Lower lobe of right lung (tissue), 2 donors: ENCODE measurements around the gene TEDC1. TPM values are rescaled to one million over a fixed set of nuclear protein-coding genes. Genes with fewer than 3 reads are reported as not detected.
"Not testable (repeated sequence)": the region's sequence is repeated elsewhere in the genome, so short reads cannot be mapped to it uniquely, and the experiment has no call there.

Experiments used
- ATAC-seq, 2 donors: fragments of 200-7000 bp; cut with Tn5 transposase; one replicate each; pipeline ENCODE4 v1.9.1; 2020 to 2022; ENCODE audit warnings: mild to moderate bottlenecking in 2 of 2, moderate library complexity in 2 of 2
- DNase-seq: peaks from one replicate; pipeline ENCODE4 v3.0.0-alpha.2; 2020
- H3K27ac ChIP-seq: fragments of 200-600 bp; one replicate; pipeline ENCODE4 v1.8.0; 2022
- H3K27me3 ChIP-seq: fragments of 200-600 bp; one replicate; pipeline ENCODE4 v1.8.0; 2022; ENCODE audit warnings: low read depth
- H3K36me3 ChIP-seq: fragments of 200-600 bp; one replicate; pipeline ENCODE4 v1.8.0; 2022; ENCODE audit warnings: mild to moderate bottlenecking
- H3K4me1 ChIP-seq: fragments of 200-600 bp; one replicate; pipeline ENCODE4 v1.8.0; 2022
- H3K4me3 ChIP-seq: fragments of 200-600 bp; one replicate; pipeline ENCODE4 v1.8.0; 2022; ENCODE audit warnings: mild to moderate bottlenecking
- H3K9me3 ChIP-seq: fragments of 200-600 bp; one replicate; pipeline ENCODE4 v1.8.0; 2022
- intact Hi-C: fragments of 100-400 bp; cut with DNase I; formaldehyde crosslinking; loops from one replicate; pipeline ENCODE4 v1.11.0; 2022
- total RNA-seq: library from RNA; stranded (reverse); fragmentation: NEBNext Ultra II Directional; extraction: Animal tissue kit (Norgen Biotek cat#: 25700); gene quantifications from one replicate; pipeline ENCODE4 v1.2.1, GENCODE V29; 2021
- TF ChIP-seq, protein P1 (sequence below): fragments of 200-600 bp; IDR thresholded peaks from one replicate; pipeline ENCODE4 v1.8.0; 2022; ENCODE audit warnings: antibody characterized with exemption, mild to moderate bottlenecking
- donor health status: DM: no; HTN: yes; CAD: no; lungs with severe emphysema.

TEDC1 gene
- total RNA-seq, 1 donor from 2014 or later, result 10.6 TPM

DNA sequence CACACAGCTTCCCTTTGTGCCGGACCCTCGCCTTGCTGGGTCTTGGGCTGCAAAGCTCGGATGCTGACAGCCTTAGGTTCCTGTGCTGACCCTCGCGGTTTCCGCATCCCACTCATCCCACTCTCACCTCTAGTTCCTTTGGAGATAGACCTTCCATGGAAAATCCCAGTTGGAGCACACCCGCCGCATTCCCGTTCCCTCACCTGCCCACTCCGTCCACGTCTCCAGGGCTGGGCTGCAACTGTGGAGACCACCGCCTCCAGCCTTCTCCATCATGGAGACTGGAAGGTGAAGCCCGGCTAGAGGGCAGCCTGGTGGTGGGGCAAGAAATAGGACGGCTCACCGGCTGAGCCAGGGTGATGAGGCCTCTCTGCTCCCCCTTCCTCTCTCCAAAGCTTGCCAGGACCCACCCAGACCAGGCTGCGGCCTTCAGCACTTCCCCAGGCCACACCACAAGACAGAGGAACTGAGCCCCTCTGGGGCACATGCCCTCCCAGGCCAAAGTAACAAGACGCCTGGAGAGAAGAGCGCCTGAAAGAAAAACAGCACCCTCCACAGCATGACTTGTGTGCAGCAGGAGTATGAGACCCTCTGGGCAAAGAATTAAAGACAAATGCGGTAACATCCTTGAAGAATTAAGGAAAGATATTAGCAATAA, 50.3 kb downstream of the TEDC1 start:
- peaks cover 5% of the 10 kb centered on the region for H3K4me1 ChIP-seq
- ATAC-seq, result no peak
- intact Hi-C loops, result no loop called here
- peaks cover 12% of the 10 kb centered on the region for H3K9me3 ChIP-seq
- peaks cover 23% of the 10 kb centered on the region for H3K27me3 ChIP-seq
- no peak for DNase-seq
- no peaks in the 10 kb centered on the region for H3K36me3 ChIP-seq
- TF ChIP-seq, protein P1, sequence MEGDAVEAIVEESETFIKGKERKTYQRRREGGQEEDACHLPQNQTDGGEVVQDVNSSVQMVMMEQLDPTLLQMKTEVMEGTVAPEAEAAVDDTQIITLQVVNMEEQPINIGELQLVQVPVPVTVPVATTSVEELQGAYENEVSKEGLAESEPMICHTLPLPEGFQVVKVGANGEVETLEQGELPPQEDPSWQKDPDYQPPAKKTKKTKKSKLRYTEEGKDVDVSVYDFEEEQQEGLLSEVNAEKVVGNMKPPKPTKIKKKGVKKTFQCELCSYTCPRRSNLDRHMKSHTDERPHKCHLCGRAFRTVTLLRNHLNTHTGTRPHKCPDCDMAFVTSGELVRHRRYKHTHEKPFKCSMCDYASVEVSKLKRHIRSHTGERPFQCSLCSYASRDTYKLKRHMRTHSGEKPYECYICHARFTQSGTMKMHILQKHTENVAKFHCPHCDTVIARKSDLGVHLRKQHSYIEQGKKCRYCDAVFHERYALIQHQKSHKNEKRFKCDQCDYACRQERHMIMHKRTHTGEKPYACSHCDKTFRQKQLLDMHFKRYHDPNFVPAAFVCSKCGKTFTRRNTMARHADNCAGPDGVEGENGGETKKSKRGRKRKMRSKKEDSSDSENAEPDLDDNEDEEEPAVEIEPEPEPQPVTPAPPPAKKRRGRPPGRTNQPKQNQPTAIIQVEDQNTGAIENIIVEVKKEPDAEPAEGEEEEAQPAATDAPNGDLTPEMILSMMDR, result no peak
- no peak overlapping the region for H3K27ac ChIP-seq
- no peak overlapping the region for H3K4me3 ChIP-seq

DNA sequence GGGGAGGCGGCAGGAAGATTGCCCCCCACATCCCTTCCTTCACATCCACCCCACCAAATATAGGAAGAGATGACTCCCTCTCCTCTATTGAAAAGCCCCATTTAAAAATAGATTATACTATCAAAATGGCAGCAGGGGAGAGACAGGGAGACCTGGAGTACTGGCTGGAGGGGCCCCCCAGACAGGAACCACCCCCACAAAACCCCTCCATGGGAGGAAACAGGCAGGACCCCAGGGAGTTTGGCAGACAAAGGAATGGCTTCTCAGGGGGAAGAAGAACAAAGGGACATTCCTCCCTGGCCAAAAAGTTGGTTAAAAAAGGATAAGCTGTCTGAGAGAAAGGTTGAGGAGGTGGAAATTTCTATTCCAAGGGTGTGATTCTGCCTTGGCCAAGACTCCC, 54.6 kb downstream of the TEDC1 start:
- H3K4me1 ChIP-seq, H3K27me3 ChIP-seq, H3K4me3 ChIP-seq, DNase-seq, intact Hi-C loops, H3K36me3 ChIP-seq, ATAC-seq, H3K27ac ChIP-seq: not testable (repeated sequence)
- H3K9me3 ChIP-seq, result peaks cover 12% of the 10 kb centered on the region

DNA sequence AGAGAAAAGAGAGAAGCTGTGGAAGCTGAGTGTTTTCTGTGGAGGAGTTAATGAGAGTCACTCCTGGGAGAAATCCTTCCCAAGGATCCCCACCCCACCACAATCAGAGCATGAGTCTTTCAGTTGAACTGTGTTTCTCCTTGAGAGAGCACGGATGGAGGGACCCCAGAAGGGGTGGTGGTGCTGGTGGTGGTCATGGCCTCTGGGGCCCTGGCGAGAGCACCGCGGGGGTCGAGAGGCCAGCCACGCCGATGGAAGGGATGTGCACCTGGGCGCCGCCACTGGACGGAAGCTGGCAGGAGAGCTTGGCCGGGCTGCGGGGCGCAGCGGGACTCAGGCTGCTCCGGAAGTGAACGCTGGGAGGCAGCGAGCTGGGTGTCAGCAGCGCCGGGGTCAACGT, 55.4 kb downstream of the TEDC1 start:
- ATAC-seq, result peak in 1 of 2 donors; percentile 51
- H3K27me3 ChIP-seq, H3K4me1 ChIP-seq, intact Hi-C loops, H3K4me3 ChIP-seq, H3K27ac ChIP-seq, DNase-seq, H3K36me3 ChIP-seq: not testable (repeated sequence)
- H3K9me3 ChIP-seq, result peaks cover 12% of the 10 kb centered on the region

DNA sequence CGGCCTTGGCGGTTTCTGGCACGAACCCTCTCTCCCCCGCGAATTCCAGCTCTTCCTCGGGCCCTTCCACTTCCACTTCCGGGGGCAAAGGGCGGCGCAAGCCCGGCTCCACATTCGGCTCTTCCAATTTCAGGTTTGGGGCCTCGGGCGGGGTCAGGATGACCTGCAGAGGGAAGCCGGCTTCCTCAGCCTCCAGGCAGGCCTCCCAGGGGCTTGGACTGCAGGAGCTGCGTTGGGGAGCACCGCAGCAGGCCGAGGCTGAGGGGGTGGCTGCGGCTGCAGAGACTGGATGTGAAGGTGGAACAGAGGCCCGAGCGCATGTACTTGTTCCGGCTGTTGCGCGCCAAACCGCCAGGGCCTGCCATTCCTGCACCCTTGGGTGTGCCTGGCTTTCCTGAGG, 56.0 kb downstream of the TEDC1 start:
- H3K4me3 ChIP-seq, H3K27ac ChIP-seq, intact Hi-C loops, H3K27me3 ChIP-seq, DNase-seq, H3K4me1 ChIP-seq, H3K36me3 ChIP-seq: not testable (repeated sequence)
- ATAC-seq, result peak in 1 of 2 donors; percentile 21
- H3K9me3 ChIP-seq, result peaks cover 12% of the 10 kb centered on the region

DNA sequence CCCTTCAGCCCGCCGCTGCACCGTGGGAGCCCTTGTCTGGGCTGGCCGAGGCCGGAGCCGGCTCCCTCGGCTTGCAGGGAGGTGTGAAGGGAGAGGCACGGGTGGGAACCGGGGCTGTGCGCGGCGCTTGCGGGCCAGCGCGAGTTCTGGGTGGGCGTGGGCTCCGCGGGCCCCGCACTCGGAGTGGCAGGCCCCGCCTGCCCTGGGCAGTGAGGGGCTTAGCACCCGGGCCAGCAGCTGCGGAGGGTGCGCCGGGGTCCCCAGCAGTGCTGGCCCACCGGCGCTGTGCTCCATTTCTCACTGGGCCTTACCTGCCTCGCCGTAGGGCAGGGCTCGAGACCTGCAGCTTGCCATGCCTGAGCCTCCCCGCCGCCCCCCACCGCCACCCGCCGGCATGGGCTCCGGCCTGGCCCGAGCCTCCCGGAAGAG, 56.7 kb downstream of the TEDC1 start:
- ATAC-seq, result no peak
- H3K9me3 ChIP-seq, result peaks cover 12% of the 10 kb centered on the region
- no peak overlapping the region for H3K27ac ChIP-seq
- H3K27me3 ChIP-seq, result no peaks in the 10 kb centered on the region
- intact Hi-C loops, result no loop called here
- no peak for DNase-seq
- no peaks in the 10 kb centered on the region for H3K36me3 ChIP-seq
- no peak overlapping the region for H3K4me3 ChIP-seq
- no peaks in the 10 kb centered on the region for H3K4me1 ChIP-seq
- TF ChIP-seq, protein P1, result no peak

Other genes starting within 250 kb of the TEDC1 start
- gene BTBD6, start 242.7 kb upstream of the TEDC1 start, total RNA-seq, result 53.0 TPM
- 35.7 TPM for gene BRF1, start 190.2 kb upstream of the TEDC1 start, total RNA-seq
- 79.7 TPM for gene PACS2, start 176.5 kb upstream of the TEDC1 start, total RNA-seq
- gene TEX22, start 92.7 kb upstream of the TEDC1 start, total RNA-seq, result 3.8 TPM
- 69.7 TPM for gene MTA1, start 71.4 kb upstream of the TEDC1 start, total RNA-seq
- 143 TPM for gene CRIP2, start 16.4 kb upstream of the TEDC1 start, total RNA-seq
- gene CRIP1, start 4.4 kb upstream of the TEDC1 start, total RNA-seq, result 237 TPM
- gene TMEM121, start 35.3 kb downstream of the TEDC1 start, total RNA-seq, result 3.0 TPM